BLaER1 (cell line): Measurements from ENCODE around the gene CELA1.
"Not testable (repeated sequence)": the region's sequence is repeated elsewhere in the genome, so short reads cannot be mapped to it uniquely, and the experiment has no call there.

Source experiments
- H3K27ac ChIP-seq: shearing (Covaris generic); formaldehyde crosslinking; 2 replicates; pipeline ENCODE4 v1.8.1; 2022
- H3K27me3 ChIP-seq: shearing (Covaris generic); formaldehyde crosslinking; 2 replicates; pipeline ENCODE4 v1.8.1; 2022
- H3K36me3 ChIP-seq: shearing (Covaris generic); formaldehyde crosslinking; 2 replicates; pipeline ENCODE4 v1.8.1; 2022
- H3K4me1 ChIP-seq: shearing (Covaris generic); formaldehyde crosslinking; 2 replicates; pipeline ENCODE4 v1.8.1; 2022
- H3K4me2 ChIP-seq: shearing (Covaris generic); formaldehyde crosslinking; 2 replicates; pipeline ENCODE4 v1.8.1; 2022
- H3K4me3 ChIP-seq: shearing (Covaris generic); formaldehyde crosslinking; 2 replicates; pipeline ENCODE4 v1.8.1; 2022
- H3K9ac ChIP-seq: shearing (Covaris generic); formaldehyde crosslinking; 2 replicates; pipeline ENCODE4 v1.8.1; 2022
- H3K9me3 ChIP-seq: shearing (Covaris generic); formaldehyde crosslinking; 2 replicates; pipeline ENCODE4 v1.8.1; 2022
- H4K20me1 ChIP-seq: shearing (Covaris generic); formaldehyde crosslinking; 2 replicates; pipeline ENCODE4 v1.8.1; 2022
- Cebpa-rat ChIP-seq: shearing (Covaris generic); IDR thresholded peaks from 2 replicates; pipeline ENCODE4 v1.8.1; 2022

The CELA1 gene

DNA sequence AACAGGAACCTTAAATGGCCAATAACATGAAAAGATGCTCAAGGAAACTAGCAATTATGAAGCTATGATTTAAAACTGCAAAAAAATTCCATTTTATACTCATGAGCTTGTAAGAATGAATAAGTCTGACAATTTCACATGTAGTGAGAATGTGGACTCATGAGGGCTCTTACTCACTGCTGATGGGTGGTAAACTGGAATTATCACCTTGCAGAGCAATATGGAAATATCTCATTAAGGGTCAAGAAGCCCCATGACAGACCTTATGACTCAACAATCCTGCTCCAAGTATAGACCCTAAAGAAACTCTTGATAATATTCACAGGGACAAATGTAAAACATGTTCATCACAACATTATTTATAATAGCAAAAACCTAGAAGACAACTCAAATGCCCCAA, 52.8 kb downstream of the CELA1 start:
- no peak overlapping the region for H3K4me2 ChIP-seq
- peaks cover 13% of the 10 kb centered on the region for H3K4me1 ChIP-seq
- no peaks in the 10 kb centered on the region for H4K20me1 ChIP-seq
- H3K9ac ChIP-seq, result no peak overlapping the region
- no peaks in the 10 kb centered on the region for H3K36me3 ChIP-seq
- H3K27me3 ChIP-seq, result no peaks in the 10 kb centered on the region
- TF ChIP-seq Cebpa-rat, result no peak
- no peak overlapping the region for H3K27ac ChIP-seq
- no peak overlapping the region for H3K4me3 ChIP-seq
- no peaks in the 10 kb centered on the region for H3K9me3 ChIP-seq

DNA sequence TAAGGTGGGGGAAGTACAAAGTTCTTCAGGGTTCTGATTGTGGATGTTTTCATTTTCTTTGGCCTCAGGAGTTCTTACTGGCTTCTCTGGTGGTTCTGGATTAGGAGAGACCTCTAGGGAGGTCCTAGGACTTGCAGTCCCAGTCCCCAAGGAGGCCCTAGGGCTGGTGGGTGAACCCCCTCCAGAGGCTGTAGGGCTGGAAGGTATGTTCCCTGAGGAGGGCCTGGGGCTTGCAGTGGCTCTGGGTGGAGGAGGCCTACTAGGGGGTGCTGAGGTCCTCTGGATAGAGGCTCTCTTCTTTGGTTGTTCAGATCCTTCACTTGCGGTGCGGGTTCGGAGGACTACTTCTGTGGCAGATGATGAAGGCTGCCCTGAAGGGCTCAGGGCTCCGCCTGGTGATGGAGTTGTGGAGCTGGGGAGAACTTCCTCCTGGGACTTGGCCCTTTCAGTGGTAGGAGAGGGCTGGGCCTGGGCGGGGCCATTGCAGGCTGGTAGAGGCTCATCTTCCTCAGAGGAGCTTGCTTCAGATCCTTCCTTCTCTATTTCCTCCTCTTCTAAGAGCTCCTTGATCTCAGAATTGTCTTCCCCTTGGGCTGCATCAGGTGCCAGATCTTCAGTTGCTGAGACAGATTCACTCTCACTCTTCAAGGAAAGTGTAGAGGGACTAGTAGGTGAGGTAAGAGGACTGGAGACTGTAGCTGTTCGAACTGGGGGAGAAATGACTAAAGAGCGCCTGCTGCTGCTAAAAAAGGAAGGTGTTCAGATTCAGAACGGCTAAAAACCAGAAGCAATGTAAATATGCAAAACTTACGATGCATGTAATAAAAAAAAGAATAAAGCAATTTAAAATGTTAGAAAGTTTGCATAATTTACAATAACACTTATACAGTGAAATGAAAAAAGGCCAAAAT, 54.6 kb downstream of the CELA1 start:
- H4K20me1 ChIP-seq, H3K9ac ChIP-seq, H3K36me3 ChIP-seq, H3K27ac ChIP-seq, H3K27me3 ChIP-seq, H3K9me3 ChIP-seq, H3K4me3 ChIP-seq: not testable (repeated sequence)
- H3K4me2 ChIP-seq, result peak overlapping the region; percentile 45
- peaks cover 13% of the 10 kb centered on the region for H3K4me1 ChIP-seq

DNA sequence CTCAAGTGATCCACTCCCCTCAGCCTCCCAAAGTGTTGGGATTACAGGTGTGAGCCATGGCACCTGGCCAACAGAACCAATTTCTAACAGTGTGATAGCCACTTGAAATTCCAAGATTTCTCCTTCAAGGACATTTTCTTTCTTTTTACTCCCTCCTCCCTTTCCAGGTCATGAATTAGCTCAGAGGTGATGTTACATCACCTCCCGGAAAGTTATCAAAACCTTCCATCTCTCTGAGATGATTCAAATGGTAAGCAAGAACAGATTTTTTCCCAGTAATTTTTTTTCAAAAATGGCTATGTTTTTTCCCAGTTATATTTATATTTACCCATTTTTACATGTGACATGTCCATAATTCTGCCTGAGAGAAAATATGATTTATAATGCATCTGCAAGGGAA, 60.6 kb downstream of the CELA1 start:
- H3K9ac ChIP-seq, result no peak overlapping the region
- H3K27ac ChIP-seq, result no peak overlapping the region
- no peak overlapping the region for H3K4me2 ChIP-seq
- no peaks in the 10 kb centered on the region for H3K4me1 ChIP-seq
- no peak for TF ChIP-seq Cebpa-rat
- H3K9me3 ChIP-seq, result no peaks in the 10 kb centered on the region
- H4K20me1 ChIP-seq, result no peaks in the 10 kb centered on the region
- no peak overlapping the region for H3K4me3 ChIP-seq
- no peaks in the 10 kb centered on the region for H3K27me3 ChIP-seq
- no peaks in the 10 kb centered on the region for H3K36me3 ChIP-seq

DNA sequence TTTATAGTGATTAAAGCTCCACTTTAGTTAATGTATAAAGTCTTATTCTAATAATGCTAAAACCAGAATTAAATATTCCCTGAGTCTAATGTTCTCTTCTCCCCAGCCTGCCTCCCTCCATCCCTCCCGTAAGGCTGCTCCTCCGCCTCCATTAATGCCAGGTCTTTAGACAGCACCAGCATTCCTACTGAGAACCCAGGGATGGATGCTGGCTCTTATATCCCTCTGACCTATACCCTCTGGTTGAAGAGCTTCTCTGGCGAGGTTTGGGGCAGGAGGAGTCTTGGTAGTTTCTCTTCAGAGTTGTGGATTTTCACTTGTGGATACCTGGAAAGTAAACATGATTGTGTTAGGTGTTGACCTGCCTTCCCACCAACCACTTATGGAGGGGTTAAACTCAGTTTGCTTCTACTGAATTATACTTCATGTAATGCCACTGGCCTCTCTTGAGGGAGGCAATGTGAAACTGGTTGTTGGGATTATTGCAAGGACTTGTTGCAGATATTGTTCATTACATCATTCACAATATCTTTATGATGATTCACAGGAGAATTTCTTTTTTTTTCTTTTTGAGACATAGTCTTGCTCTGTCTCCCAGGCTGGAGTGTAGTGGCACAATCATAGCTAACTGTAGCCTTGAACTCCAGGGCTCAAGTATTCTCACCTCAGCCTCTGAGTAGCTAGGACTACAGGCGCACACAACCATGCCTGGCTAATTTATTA, 65.1 kb downstream of the CELA1 start:
- Histone ChIP-seq H4K20me1 (no peaks in the 10 kb centered on the region), H3K27ac (no peak overlapping the region), H3K9ac (no peak overlapping the region), H3K4me1 (no peaks in the 10 kb centered on the region), H3K27me3 (no peaks in the 10 kb centered on the region), H3K4me3 (no peak overlapping the region), H3K36me3 (no peaks in the 10 kb centered on the region), H3K9me3 (no peaks in the 10 kb centered on the region), H3K4me2 (no peak overlapping the region)
- no peak for TF ChIP-seq Cebpa-rat
